Measurements from ENCODE around the gene AAMP.

Gene AAMP

DNA sequence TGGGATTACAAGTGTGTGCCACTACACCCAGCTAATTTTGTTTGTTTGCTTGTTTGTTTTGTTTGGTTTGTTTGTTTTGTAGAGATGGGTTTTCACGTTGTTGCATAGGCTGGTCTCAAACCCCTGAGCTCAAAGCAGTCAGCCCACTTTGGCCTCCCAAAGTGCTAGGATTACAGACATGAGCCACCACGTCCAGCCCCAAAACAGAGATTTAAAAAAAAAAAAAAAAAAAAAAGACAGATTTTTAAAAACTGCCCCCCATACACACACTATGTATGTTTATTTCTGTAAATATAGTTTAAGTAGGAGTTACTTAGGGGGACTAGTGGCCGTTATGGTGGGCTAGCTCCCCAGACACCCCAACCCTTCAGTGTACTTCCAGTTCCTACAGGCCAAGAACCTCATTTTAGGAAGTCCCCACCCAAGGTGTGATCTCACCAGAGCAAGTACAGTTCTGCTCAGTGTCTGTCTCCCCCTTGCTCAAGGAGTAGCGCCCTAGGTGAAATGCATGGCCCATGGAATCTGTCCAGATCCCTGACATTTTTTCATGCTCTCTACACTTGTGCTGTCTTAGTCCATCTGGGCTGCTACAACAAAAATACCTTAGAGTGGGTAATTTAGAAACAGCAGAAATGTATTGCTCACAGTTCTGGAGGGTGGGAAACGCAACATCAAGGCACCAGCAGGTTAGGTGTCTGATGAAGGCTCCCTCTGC is 23.9 kb upstream of the AAMP start:
- no peak for DNase-seq

DNA sequence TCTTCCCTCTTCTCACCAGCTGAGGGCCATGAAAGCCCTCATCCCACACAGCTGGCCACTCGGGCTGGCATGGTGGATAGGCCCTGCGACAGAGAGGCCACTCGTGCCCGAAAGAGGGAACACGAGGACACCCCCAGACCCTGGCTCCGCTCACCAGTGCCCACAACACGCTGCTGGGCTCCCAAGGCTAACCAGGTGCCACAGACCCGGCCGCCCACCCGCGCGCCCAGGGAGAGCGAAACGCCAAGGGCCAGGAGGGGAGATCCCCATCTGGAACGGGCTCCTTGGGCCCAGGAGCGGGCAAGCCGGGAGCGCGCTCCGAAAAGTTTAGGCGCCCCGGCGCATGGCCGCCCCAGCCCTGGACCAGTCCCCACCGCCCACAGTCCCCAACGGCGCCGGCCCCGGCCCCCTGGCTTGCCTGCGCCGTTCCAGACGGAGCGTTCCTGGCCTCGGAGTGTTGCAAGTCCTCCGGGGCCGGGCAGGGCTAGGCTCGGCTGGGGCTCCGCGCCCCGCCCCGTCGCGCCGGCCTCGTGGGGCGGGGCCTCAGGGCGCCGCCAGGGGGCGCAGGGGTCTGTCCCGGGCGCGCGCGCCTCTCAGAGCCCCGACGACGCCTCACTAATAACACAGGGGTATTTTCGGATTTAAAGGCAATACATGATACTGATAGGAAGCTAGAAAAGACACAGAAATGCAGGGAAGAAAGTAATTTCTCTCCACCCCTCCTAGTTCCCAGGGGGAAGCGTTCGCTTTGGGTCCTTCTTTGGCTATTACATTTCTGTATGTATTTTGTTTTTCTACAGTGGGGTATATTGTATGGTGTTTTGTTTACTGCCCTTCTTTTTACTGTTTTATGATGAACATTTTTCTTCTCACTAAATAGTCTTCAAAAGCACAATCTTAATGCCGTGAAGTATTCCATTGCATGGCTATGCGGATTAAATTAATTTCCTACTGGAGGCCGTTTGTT is 22.4 kb upstream of the AAMP start, which contains the start of gene TMBIM1:
Gene TMBIM1 (minus strand): TSS at position 456 of the 967 bp plus-strand sequence. CDS start 10,362 bp downstream, outside the sequence.
- DNase-seq = peak; percentile 36 to 54

DNA sequence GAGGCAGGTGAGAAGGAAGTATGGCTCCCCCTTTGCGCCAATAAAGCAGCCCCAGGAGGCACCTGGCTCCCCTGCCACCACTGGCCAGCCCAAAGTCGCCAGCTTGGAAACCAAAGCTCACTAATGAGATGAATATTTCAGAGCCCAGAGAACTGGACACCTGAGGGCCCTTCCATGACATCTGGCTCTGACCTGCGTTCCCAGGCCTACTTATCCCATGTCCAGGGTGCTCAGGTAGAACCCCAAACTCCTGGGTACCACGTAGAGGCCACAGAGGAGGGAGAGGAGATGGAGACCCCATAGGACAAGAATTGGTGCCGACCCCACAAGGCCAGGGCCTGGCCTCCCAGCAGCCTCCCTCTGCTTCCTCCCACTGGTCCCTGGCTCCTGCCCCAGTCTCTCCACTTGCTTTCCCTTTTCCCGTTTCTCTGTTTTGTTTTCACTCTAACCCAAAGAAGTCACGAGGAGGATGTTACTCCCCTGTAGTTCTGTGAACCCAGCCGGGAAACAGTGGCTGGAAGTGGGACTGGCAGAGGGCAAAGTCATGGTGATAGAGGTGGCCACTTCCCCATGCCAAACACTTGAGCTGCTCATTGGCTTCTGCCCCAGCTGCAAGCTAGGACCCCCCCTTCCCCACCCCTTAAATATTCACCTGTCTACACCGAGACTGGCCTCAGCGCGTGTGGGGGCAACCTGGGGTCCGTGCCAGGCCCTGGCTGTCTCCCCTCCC is 21.5 kb upstream of the AAMP start:
- no peak for DNase-seq

DNA sequence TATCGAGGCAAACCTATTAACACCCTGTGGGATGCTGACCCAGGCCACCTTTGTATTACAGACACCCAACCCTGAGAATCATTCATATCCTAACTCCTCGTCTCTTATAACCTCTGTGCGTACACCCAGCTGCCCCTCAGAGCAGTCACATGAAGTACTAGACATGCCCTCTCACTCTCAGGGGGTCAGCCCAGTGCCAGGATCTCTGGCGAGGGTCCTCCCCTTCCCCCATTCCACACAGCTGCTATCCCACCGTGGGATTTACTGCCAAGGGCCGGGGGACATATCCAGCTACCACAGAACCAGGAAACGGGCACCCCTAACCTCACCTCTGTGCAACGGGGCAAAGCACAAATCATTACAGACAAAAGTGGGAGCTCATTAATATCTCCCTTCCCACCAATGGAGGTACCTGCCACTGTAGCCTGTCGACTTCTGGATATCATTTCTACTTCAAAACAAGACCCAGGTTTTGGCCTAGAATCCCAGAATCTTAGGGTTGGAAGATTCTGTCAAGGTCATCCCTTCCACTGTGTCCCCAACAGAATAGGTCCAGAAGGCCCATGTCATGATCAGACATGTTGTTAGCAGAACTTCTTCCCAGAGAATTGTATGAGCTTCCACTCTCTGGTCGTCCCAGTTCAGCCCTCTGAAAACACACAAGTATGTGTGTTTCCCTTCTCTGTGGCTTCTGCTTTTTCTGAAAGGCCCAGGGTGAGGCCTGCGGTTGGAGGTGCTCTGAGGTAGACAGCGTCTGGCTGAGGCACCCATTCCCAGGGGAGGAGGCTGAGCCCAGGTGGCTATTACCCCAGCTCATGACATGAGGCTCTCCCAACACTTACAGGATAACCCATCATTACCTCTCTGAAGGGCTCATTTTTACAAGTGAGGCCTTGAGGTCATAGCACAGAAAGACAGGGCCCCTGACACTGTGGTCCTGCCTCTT is 20.7 kb upstream of the AAMP start:
- DNase-seq = peak; percentile 19 to 24

DNA sequence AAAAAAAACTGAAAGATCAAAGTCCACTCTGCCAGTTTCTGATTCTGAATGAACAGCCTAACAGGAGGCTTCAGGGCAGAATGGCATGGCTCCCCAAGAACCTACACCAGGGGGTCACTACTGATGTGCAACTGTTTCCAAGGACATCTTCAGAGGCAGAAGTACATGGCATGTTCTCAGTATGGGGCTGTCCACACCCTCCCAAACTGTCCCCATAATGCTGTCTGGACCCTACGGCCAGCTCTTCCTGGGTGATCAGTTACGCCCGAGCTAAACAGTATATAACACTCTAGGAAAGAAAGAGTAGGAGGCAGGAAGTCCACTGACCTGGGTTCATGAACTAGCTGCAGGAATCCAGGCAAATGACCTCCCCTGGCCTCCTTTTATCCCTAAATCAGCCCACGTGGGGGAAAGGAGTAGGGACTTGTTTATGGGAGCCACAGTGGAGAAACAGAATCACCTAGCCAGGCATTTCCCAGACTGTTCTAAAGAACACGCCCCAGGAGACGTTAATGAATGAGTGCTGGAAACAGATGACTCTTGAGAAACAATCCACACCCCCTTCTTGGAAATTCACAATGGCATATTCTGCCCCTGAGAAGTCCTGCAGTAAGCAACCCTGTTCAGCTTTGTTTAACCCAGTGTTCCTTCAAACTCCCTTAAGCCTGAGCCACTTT is 19.8 kb upstream of the AAMP start:
- DNase-seq = no peak

DNA sequence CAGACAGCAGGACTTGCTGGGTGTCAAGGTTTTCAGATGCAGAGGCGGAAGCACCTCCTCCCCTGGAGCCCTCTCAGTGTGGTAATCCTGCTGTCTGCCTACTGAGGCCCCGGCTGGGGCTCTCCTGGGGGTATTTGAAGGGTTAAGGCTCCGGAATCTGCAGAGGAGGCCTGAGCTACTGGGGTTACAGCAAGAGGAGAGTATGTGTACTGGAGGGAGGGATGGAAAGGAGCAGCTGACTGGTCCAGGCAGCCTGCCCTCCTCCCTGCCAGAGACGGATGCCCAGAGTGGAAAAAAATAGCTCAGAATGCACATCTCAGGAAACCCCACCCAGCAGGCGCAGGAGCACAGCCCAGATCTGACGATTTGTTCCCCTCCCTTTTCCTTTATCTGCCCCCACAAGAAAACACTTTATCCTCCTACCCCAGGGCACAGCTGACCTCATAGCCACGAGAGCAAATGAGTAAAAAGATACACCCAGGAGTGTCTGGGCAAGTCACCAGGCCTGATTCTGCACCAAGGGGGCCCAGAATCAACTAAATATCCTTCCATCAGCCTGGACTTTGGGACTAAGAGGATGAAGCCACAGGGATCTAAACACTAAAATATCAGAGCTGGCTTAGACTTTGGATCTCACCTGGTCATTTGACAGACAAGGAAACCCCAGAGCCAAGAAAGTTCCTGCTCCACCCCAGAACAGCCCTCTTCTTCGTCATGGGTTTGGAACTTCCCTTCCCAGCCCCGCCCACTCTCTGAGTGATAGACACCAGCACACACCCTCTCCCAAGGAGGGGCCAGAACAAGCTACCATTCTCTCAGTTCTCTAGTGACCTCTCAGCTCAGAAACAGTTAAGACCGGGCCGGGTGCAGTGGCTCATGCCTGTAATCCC is 16.9 kb upstream of the AAMP start:
- peak; percentile 64 to 83 for DNase-seq

DNA sequence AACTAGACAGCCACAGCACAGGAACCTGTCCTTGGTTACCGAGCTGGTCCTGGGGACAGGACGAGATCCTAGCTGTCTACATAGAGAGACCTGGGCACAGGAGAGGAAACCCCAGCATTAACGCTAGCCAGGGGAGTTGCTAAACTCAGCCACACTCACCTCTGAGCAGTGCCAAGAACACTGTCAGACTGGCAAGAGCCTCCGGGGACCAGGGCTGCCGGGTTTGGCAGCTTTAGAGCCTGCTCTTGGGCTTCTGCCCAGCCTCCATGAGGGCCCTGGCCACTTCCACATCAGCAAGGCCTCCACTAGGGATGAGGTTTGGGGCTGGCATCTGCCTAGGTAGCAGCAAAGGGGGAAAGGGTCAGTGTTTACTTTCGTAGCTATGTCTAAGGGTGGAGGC is 15.7 kb upstream of the AAMP start:
- DNase-seq = no peak

DNA sequence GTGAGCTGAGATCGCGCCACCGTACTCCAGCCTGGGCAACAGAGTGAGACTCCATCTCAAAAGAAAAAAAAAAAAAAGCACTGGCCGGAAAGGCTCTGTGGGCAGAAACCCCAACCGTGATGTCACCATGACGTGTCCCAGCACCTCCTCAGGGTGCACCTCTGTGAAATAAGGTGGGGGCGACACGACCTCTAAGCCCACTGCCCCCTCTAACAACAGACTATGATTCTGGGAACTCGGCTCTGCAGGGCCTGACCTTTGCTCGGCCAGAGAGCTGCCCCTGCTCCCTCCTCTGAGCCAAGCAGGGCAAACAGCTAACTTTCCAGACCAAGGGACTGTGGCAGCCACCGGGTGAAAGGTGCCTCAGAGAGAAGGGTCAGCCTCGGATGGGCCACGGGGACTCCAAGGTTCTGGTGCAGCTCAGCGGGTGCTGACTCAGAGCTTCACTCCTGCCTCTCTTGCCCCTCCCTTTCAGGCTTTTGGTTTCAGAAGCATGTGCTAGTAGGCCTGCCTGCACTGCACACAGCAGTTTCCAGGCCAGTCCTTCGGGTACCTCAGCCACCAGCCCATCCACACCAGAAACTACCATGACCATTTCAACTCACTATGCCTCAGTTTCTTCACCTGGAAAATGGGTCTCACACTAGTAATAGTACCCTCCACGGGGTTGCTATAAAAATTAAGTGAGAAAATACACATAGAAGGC is 14.3 kb upstream of the AAMP start:
- no peak for DNase-seq

DNA sequence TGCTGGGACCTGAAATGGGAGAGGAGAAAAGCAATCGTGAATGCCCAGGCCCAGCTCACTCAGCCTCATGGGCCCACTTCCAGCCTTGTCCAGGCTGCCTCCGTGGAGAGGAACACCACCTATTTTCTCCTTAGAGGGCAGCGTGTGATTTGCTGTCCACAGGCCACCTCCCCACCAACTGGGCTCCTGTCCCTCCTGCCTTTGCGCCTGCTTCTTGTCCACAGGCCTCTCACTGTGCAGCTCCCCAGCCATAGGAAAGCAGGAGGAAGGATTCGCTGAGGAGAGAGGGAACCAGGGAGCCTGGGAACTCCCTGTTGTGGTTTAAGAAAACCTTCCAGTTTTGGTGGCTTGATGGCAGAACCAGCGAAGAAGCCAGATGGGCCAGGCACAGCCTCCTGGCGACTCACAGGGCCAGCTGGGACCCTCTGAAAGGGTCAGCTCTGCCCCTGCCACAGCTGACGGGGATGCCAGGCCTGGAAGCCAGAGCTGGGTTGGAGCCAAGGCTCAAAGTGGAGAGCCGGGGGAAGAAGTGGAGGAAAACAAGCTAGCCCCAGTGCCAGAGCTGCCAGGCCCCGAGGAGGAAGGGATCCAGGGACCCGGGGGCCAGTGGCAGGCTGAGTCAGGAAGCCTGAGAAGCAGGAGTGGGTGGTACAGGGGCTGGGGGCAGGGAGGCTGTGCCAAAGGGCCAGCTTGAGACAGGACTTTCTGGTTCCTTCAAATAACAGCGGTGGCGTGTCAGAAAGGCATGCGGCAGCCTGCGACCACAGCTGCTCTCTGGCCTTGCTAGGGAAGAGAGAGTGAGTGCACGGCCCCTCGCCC is 12.4 kb upstream of the AAMP start:
- no peak for DNase-seq

DNA sequence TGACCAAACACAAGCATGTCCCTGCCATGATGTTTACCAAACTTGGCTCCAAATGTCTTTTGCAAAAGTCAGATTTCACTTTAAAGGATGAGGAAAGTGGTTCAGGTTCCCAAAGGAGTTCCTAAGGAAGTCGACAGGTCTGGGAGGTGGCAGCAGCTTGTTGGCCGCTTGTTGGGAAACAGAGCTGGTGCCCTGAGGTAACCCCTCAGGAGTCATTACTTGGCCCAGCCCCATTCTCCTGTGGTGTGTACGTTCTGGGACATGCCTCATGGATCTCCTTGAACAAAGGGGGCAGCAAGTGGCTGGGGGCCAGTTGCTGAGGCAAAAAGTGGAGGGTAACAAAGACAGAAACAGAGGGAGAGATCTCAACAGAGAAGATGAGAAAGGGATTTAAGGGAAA is 11.5 kb upstream of the AAMP start:
- DNase-seq = no peak

DNA sequence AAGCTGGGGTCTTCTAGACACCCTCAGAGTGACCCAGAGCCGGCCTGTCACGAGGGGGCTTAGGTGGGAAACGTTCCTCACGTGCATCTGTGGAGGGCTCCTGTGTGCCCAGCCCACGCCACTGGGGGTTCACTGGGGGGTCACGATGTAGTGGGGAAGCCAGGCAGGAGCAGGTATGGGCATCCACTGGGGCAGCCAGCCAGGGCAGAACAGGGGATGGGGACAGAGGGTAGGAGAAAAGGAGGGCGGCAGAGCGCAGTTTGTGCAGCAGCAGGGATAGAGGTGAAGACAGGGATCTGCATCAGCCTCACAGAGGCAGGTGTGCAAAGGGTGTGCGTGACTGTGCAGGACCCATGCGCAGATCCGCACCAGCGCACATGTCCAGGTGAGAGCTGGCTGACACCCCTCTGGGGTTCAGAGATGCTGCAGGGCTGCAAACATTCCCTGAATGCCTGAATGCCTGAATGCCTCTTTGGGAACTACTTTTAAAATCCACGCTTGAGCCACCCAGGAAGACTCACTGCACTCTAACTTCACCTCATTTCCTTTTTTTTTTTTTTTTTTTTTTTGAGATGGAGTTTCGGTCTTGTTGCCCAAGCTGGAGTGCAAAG is 10.4 kb upstream of the AAMP start:
- DNase-seq = no peak

DNA sequence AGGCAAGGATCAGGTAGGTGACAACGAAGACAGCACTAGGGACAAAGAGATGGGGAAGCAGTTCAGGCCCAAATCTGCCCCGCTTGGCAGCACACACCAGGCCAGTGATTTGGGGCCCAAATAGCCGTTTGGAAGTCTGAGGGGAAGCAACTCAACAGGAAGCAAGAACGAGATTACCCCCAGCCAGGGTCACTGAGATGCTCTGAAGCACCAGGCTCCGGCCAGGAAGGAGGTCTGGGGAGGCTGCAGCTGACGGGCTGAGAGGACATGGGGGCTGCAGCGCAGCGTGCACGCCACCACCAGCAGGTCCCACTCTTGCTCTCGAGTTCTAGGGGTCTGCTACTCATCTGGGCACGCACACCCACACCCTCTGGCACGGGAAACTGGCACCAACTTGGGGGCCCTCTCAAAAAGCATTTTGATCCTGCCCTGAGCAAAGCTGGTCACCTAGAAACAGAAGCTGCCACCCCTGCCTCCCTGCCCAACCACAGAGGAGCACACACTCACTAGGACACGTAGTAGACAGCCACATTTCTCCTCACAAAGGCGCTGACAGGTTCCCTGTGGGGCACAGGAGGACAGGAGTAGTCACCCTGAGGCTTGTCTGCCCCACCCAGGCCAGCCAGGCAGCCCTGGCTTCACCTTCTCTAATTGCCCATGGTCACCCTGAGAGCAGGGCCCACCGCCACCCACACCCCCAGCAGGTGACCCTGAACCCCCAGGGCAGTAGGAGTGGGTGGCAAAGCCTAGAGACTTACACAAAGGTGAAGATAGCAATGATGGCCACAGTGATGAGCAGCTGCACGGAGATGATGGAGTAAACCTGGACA is 8.8 kb upstream of the AAMP start:
- no peak for DNase-seq

DNA sequence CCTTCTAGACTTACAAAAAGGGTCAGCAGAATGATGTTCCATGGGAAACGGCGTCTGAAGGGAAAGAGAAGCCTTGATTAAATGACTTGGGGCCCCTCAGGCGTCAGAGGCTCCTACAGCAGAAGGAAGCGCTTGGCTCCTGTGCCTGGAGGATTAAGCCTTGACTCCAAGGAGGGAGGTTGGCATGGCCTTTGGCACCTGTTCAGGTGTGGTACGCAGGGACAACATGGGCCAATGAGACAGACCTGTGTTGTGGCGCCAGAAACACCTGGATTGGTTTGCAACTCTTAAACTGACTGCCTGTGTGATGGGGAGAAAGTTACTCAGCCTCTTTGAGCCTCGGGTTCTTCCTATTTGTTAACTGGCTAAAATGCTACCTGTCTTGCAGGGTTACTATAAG is 8.0 kb upstream of the AAMP start:
- DNase-seq = no peak

DNA sequence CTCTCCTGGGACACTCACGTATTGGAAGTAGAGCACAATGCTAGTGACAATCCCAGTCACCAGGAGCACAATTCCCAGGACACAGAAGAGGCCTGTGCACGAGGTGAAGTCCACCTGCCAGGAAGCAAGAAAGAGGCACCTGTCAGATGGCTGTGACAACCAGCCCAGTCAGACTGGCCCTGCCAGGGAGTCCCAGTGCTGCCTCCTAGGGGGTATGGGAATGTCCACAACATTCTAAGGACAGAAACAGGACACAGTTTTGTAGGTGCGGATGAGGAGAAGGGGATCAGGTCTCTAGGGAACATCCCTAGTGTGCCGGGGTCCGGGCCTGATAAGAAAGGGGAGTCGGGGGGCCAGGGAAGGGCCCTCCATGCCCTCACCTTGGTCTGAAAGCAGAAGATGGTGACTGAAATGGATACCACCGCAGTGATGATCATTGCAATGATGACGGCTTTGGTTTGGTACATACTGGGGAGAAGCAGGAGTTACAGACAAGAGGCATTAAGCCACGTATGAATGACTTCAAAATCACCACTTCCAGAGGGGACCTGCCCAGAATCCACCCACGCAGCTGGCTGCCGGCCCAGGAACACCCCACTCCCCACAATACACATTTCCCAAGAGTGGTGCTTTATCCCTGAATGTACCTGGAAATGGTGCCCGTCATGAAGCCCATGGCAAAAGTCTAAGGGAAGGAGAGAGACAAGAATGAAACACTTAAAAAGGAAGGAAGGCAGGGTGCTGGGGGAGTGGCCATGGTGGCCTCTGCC is 7.2 kb upstream of the AAMP start:
- DNase-seq = no peak

DNA sequence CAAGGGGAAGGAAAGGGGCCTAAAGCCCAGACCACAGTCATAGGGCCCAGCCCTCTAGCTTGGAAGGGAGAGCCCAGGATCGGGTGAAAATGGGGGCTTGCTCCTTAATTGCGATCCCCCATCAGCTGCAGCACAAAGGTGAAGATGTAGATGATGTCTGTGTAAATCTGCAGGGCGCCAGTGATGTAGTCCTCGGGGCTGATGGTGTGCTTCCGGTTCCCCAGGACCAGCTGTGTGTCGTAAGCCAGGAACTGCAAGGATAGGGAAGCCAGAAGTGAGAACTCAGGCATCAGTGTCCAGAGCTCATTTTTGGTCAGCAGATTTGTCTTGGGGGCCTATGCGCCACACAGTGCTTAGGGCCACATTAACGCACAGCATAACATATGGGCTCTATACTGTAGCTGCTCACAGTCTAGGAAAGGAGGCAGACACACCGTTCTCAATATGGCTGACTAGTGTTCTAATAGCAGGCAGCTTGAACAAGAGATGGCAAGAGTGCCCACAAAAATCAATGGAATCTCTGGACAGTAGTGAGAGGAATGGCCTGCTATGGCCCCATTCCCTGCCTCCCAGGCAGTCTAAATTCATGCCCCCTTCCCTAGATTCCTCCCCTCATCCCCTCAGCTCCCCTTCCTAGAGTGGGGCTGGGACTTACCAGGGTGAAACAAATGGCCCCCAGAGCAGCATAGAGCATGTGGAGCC is 5.6 kb upstream of the AAMP start:
- no peak for DNase-seq

DNA sequence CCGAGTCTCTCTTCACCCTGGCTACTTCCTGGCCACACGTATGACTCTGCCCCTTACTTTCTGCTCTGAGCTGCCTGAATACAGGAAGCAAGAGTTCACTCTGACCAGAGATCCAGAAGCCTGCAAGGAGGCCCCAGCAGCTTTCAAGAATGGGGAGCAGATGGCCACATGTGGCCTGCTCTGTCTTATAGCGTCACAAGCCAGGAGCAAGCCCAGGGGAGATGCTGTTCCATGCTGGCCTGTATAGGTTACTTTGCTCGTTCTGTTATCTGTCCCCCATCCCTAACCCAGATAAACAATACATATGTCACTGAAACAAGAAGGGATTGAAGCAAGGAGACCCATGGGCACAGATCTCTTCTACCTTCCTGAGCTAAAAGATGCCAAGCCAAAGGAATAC is 4.6 kb upstream of the AAMP start:
- DNase-seq = no peak
